Muscle of arm (tissue), 12 donors: ENCODE results near the gene ITGA6. TPM values are rescaled to one million over a fixed set of nuclear protein-coding genes. Genes with fewer than 3 reads are reported as not detected.
"Not testable (repeated sequence)": the region's sequence is repeated elsewhere in the genome, so short reads cannot be mapped to it uniquely, and the experiment has no call there.

Source experiments
- DNase-seq: peaks from one replicate; pipeline ENCODE4 v3.0.0-alpha.2; 2013
- polyA plus RNA-seq, 12 donors: library from polyadenylated mRNA; unstranded; fragments of 120-200 nt; gene quantifications; one replicate each; pipeline ENCODE4 v1.2.1, GENCODE V29; 2013; ENCODE audit not compliant: insufficient read length in 12 of 12

ITGA6 gene
- polyA plus RNA-seq, 12 donors, result 72.5 to 110 (median 87.1) TPM; not detected in 1

GRCh38 chr2:172512810-172513523 lies 85.6 kb downstream of the ITGA6 start:
- no peak for DNase-seq

- no peak for DNase-seq
Measured at GRCh38 chr2:172513524-172513900, 86.1 kb downstream of the ITGA6 start.

- no peak for DNase-seq
Measured at GRCh38 chr2:172513935-172514586, 86.7 kb downstream of the ITGA6 start.

GRCh38 chr2:172516299-172516698 lies 88.9 kb downstream of the ITGA6 start:
- no peak for DNase-seq

GRCh38 chr2:172518995-172519394 lies 91.6 kb downstream of the ITGA6 start:
- DNase-seq, result no peak

- no peak for DNase-seq
Measured at GRCh38 chr2:172525601-172526000, 98.2 kb downstream of the ITGA6 start.

- no peak for DNase-seq
Measured at GRCh38 chr2:172531309-172531708, 103.9 kb downstream of the ITGA6 start.

- DNase-seq, result not testable (repeated sequence)
Measured at GRCh38 chr2:172532461-172532860, 105.1 kb downstream of the ITGA6 start.

- no peak for DNase-seq
Measured at GRCh38 chr2:172533687-172534086, 106.3 kb downstream of the ITGA6 start.

GRCh38 chr2:172535119-172535518 lies 107.7 kb downstream of the ITGA6 start:
- no peak for DNase-seq

GRCh38 chr2:172537851-172538250 lies 110.5 kb downstream of the ITGA6 start:
- DNase-seq, result not testable (repeated sequence)

GRCh38 chr2:172539767-172540166 lies 112.4 kb downstream of the ITGA6 start:
- no peak for DNase-seq

GRCh38 chr2:172540421-172540820 lies 113.0 kb downstream of the ITGA6 start:
- no peak for DNase-seq

- no peak for DNase-seq
Measured at GRCh38 chr2:172545408-172546075, 118.2 kb downstream of the ITGA6 start.

GRCh38 chr2:172549131-172549530 lies 121.7 kb downstream of the ITGA6 start:
- DNase-seq, result no peak

- DNase-seq, result not testable (repeated sequence)
Measured at GRCh38 chr2:172549802-172550201, 122.4 kb downstream of the ITGA6 start.

GRCh38 chr2:172550419-172550818 lies 123.0 kb downstream of the ITGA6 start:
- DNase-seq, result no peak

GRCh38 chr2:172551271-172551670 lies 123.9 kb downstream of the ITGA6 start:
- no peak for DNase-seq

- no peak for DNase-seq
Measured at GRCh38 chr2:172552547-172553291, 125.3 kb downstream of the ITGA6 start.

- peak; percentile 7 for DNase-seq
Measured at GRCh38 chr2:172554352-172555271, 127.2 kb downstream of the ITGA6 start.

- no peak for DNase-seq
Measured at GRCh38 chr2:172555272-172555521, 127.8 kb downstream of the ITGA6 start.
